Mesothelial cell of epicardium (in vitro differentiated cells): ENCODE measurements around the gene LLGL1. TPM values are rescaled to one million over a fixed set of nuclear protein-coding genes. Genes with fewer than 3 reads are reported as not detected.

Experiments used
- DNase-seq, 2 experiments: peaks; one replicate each; pipeline ENCODE4 v3.0.0; 2021; ENCODE audit warnings: low spot score in 2 of 2; ENCODE audit not compliant: unreplicated experiment in 2 of 2
- H3K27ac Mint-ChIP-seq: 2 replicates; pipeline ENCODE4 v1.8.0; 2021; ENCODE audit warnings: mixed read lengths
- H3K27me3 Mint-ChIP-seq: 2 replicates; pipeline ENCODE4 v1.8.0; 2021; ENCODE audit warnings: low read depth, mixed read lengths
- H3K36me3 Mint-ChIP-seq: 2 replicates; pipeline ENCODE4 v1.8.0; 2021; ENCODE audit warnings: mixed read lengths
- H3K4me1 Mint-ChIP-seq: 2 replicates; pipeline ENCODE4 v1.8.0; 2021; ENCODE audit warnings: mixed read lengths
- H3K4me3 Mint-ChIP-seq: 2 replicates; pipeline ENCODE4 v1.8.0; 2021; ENCODE audit warnings: mild to moderate bottlenecking, moderate library complexity, mixed read lengths
- H3K9me3 Mint-ChIP-seq: 2 replicates; pipeline ENCODE4 v1.8.0; 2021; ENCODE audit warnings: mixed read lengths
- total RNA-seq: library from RNA; stranded (reverse); gene quantifications from 3 replicates; pipeline ENCODE4 v1.2.1, GENCODE V29; 2021
- TF ChIP-seq, protein P1 (sequence below): fragments of 200-600 bp; sonication (generic); IDR thresholded peaks from one replicate; pipeline ENCODE4 v1.5.0; 2021; ENCODE audit warnings: antibody characterized with exemption; ENCODE audit not compliant: unreplicated experiment

The LLGL1 gene
- total RNA-seq, 1 donor from 2014 or later, result 72.1 TPM

DNA sequence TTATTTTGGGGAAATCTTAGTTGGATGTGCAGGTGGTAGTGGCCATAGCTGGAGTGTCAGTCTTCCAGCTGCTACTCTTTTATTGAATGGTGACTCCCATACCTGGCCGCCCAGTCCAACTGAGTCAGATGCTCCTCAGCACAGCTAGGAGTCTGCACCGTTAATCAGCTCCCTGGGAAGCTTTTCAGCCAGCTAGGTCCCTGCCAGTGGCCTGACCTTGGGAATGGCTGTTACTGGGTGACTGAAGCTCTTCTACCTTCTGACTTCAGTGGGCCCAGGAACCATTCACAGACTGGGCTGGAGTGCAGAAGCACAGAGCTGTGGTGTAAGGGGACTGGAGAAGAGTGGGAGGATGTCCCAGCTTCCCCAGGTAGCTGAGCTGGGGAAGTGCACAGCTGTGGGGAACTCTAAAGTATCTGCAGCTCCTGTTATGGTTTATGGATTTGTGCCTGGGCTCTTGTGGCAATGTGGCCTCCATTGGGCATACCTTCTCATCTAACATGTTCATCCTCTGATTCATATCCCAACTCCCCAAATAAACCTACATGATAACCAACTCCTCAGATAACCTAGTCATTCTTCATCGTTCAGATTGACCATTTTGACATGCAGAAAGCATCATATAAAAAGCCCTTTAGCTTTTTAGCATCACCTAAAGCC lies 27.8 kb upstream of the LLGL1 start:
- no peaks in the 10 kb centered on the region for H3K9me3 Mint-ChIP-seq

DNA sequence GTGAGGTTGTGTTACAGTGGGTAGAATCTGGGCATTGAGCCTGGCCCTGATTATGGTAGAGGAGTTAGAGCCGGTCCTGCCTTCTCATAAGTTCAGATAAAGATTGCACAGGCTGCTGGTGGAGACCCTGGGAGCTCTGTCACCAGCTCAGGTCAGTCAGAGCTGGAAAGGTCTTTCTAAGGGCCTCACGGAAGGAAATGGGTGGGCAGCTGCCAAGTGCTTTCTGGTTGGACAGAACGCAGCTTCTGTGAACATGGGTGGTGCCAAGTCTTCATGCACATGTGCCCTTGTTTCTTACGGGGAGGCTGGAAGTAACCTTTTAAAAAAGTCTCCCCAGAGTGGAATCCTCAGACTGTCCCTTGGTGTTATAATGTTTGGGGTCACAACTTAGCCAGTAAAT lies 26.9 kb upstream of the LLGL1 start:
- Mint-ChIP-seq H3K9me3 (no peaks in the 10 kb centered on the region), H3K36me3 (peaks cover 23% of the 10 kb centered on the region)
- TF ChIP-seq, protein P1, sequence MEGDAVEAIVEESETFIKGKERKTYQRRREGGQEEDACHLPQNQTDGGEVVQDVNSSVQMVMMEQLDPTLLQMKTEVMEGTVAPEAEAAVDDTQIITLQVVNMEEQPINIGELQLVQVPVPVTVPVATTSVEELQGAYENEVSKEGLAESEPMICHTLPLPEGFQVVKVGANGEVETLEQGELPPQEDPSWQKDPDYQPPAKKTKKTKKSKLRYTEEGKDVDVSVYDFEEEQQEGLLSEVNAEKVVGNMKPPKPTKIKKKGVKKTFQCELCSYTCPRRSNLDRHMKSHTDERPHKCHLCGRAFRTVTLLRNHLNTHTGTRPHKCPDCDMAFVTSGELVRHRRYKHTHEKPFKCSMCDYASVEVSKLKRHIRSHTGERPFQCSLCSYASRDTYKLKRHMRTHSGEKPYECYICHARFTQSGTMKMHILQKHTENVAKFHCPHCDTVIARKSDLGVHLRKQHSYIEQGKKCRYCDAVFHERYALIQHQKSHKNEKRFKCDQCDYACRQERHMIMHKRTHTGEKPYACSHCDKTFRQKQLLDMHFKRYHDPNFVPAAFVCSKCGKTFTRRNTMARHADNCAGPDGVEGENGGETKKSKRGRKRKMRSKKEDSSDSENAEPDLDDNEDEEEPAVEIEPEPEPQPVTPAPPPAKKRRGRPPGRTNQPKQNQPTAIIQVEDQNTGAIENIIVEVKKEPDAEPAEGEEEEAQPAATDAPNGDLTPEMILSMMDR, result no peak

More for the DNA sequence above, 27.8 kb upstream of the LLGL1 start:
- Mint-ChIP-seq H3K27me3 (no peaks in the 10 kb centered on the region), H3K4me3 (no peak overlapping the region), H3K4me1 (no peaks in the 10 kb centered on the region), H3K27ac (no peak overlapping the region), H3K36me3 (peaks cover 24% of the 10 kb centered on the region)
- TF ChIP-seq, protein P1, result no peak
- no peak for DNase-seq

DNA sequence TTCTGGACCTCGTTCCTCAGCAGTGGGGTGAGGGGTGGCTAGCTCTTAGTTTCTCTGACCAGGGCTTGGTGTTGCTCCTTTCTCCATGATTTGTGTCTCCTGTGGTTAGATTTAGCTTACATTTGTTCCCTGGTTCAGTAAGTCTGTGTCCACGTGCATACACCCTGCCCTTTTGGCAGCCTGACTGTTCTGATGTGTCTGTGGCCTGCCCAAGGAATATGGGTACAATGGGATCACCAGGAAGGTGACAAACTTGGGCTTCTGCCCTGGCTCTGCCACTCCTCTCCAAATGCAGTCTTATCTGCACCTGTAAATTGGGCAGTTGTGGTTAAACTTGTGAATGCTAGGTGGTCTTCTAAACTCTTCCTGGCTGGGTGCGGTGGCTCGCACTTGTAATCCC lies 24.3 kb upstream of the LLGL1 start:
- Mint-ChIP-seq H3K4me3 (no peak overlapping the region), H3K27ac (no peak overlapping the region), H3K27me3 (no peaks in the 10 kb centered on the region), H3K4me1 (no peaks in the 10 kb centered on the region), H3K36me3 (peaks cover 9% of the 10 kb centered on the region), H3K9me3 (no peaks in the 10 kb centered on the region)
- TF ChIP-seq, protein P1, result no peak
- DNase-seq, result no peak

More for the DNA sequence above, 26.9 kb upstream of the LLGL1 start:
- Mint-ChIP-seq H3K27ac (no peak overlapping the region), H3K4me1 (no peaks in the 10 kb centered on the region), H3K27me3 (no peaks in the 10 kb centered on the region), H3K4me3 (no peak overlapping the region)
- no peak for DNase-seq

DNA sequence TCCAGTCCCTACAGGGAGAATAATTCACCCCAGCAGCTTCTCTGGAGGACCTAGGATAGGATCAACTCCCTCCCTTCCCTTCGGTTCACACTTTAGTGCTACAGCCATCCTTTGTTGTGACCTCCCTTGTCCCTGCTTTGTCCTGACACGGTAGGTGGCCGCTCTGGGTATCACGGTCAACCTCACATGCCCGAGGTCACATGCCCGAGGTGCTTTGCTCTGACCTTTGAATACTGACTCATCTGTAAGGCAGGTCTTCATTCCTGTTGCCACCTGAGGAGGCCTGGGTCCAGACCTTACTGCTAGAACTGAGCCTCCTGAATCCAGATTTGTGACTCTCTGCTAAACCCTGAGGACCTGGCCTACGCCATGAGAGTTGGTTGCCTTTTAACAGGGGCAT lies 22.1 kb upstream of the LLGL1 start:
- no peaks in the 10 kb centered on the region for H3K27me3 Mint-ChIP-seq
- H3K4me1 Mint-ChIP-seq, result no peaks in the 10 kb centered on the region
- H3K9me3 Mint-ChIP-seq, result no peaks in the 10 kb centered on the region
- H3K4me3 Mint-ChIP-seq, result no peak overlapping the region
- TF ChIP-seq, protein P1, result no peak
- H3K27ac Mint-ChIP-seq, result no peak overlapping the region
- DNase-seq, result no peak
- peaks cover 6% of the 10 kb centered on the region for H3K36me3 Mint-ChIP-seq

DNA sequence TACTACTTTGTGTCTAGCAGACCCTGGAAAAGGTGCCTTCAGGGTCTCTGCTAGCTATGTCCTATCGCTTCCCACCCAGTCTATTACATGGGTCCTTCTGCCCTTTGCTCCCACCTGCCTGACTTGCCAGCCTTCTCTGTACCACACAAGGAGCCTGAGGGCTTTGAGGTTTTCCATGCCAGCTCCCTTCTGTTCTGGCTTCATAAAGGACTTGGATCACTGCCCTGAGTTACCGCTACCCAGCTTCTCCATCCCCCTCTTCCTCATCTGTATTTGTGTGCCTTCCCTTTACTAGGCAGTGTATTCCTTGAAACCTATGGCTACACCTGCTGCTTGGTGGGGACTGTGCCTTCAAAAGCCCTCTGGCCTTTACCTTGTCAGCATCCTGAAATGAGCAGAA lies 19.6 kb upstream of the LLGL1 start:
- H3K9me3 Mint-ChIP-seq, result no peaks in the 10 kb centered on the region
- TF ChIP-seq, protein P1, result no peak
- no peak for DNase-seq
- no peak overlapping the region for H3K27ac Mint-ChIP-seq
- H3K27me3 Mint-ChIP-seq, result no peaks in the 10 kb centered on the region
- no peaks in the 10 kb centered on the region for H3K4me1 Mint-ChIP-seq
- H3K4me3 Mint-ChIP-seq, result no peak overlapping the region
- H3K36me3 Mint-ChIP-seq, result peaks cover 20% of the 10 kb centered on the region

DNA sequence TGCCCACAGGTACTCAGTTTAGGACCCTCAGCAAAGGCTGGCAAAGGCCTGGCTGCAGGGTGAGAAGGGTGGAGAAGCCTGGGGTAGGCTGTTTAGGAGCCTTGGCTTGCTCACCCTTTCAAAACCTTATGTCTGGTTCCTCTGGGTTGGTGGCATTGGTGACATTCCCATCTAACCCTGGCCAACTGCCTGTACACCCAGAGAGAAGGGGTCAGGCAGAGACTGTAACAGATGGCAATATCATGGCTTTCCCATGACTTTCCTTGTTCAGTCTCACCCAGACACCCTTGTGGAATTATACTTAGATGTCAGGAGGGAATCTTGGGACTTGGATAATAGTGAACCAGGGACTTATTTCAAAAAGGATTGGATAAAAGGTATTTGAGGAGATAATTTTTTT lies 18.5 kb upstream of the LLGL1 start:
- TF ChIP-seq, protein P1, result no peak
- no peaks in the 10 kb centered on the region for H3K27me3 Mint-ChIP-seq
- DNase-seq, result no peak
- peaks cover 20% of the 10 kb centered on the region for H3K36me3 Mint-ChIP-seq
- no peak overlapping the region for H3K27ac Mint-ChIP-seq
- H3K9me3 Mint-ChIP-seq, result no peaks in the 10 kb centered on the region
- no peak overlapping the region for H3K4me3 Mint-ChIP-seq
- H3K4me1 Mint-ChIP-seq, result no peaks in the 10 kb centered on the region
